ENCODE results near the gene CALY. TPM values are rescaled to one million over a fixed set of nuclear protein-coding genes. Genes with fewer than 3 reads are reported as not detected.

The CALY gene
- polyA plus RNA-seq = 1 to 10 TPM in 2 of 4 donors, not detected in 2; 1.1 to 3.0 TPM
- long read RNA-seq, donor 1, transcript CALY-201 (6 exons, 2,271 nt) = major isoform, 6 of 11 reads
- long read RNA-seq, donor 1, partial matches to known transcripts = 0 of 11 reads
- long read RNA-seq, donor 1, other reads (novel, unspliced or antisense) = 0 of 11 reads
- long read RNA-seq, donor 2, partial matches to known transcripts = 0 of 2 reads
- long read RNA-seq, donor 2, other reads (novel, unspliced or antisense) = 0 of 2 reads
- long read RNA-seq, donor 3, partial matches to known transcripts = 0 of 2 reads
- long read RNA-seq, donor 3, other reads (novel, unspliced or antisense) = 0 of 2 reads
- long read RNA-seq, donor 4 = 0 reads
- long read RNA-seq, donor 5, partial matches to known transcripts = 0 of 1 reads
- long read RNA-seq, donor 5, other reads (novel, unspliced or antisense) = 0 of 1 reads
- long read RNA-seq, donor 6, partial matches to known transcripts = 168 of 469 reads
- long read RNA-seq, donor 6, other reads (novel, unspliced or antisense) = 297 of 469 reads
- long read RNA-seq, donor 7 = 0 reads
- long read RNA-seq, donor 8 = 0 reads
- long read RNA-seq, donor 9, partial matches to known transcripts = 0 of 3 reads
- long read RNA-seq, donor 9, other reads (novel, unspliced or antisense) = 0 of 3 reads
- long read RNA-seq, donor 10, transcript CALY-205 (2 exons, 655 nt) = major isoform, 10 of 21 reads
- long read RNA-seq, donor 10, transcript CALY-201 (6 exons, 2,271 nt) = minor isoform, 9 of 21 reads
- long read RNA-seq, donor 10, partial matches to known transcripts = 0 of 21 reads
- long read RNA-seq, donor 10, other reads (novel, unspliced or antisense) = 0 of 21 reads

DNA sequence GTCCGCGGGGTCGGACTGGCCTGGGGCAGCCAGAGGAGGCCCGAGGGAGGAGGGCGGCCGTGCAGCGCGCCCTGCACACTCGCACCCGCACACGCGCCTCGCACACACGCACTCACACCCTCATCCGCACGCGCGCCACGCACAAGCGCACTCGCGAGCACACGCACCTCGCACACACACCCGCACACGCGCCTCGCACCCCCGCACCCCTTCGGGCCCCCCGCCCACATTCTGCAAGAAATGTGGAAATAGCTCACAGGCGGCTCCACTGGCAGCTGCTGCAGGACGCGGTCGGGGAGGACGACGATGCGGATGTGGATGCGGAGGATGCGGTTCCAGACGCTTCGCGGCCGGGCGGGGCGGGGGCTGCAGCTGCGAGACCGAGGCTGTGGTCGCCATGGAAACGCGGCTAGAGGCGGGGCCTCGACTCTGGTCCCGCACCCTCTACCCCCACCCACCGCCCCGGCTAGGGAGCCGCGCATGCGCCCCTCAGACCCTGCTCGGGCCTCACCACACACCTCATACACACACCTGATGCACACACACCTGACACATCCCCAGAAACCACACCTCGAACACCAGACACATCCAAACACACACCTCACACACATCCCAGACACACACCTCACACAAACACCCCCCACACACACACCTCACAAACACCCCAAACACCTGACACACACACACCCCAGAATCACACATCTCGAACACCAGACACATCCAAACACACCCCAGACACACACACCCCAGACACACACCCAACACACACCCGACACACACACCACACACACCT, at the start of gene CALY:
CALY (minus strand) TSS at position 320 of the 793 bp plus-strand sequence. CDS start 7,907 bp downstream, outside the sequence.
- no peaks in the 10 kb centered on the region for H3K36me3 ChIP-seq (ENCODE audit: control insufficient read depth in 3 of 3, insufficient read depth in 2 of 3, low read depth in 1 of 3, low read length in 3 of 3)
- peak within 1 kb of the TSS; percentile 5 to 60 (median 22) for H3K4me3 ChIP-seq (ENCODE audit: low read depth in 1 of 3, low read length in 3 of 3)
- no peaks in the 10 kb centered on the region for H3K9me3 ChIP-seq (ENCODE audit: control insufficient read depth in 2 of 2, insufficient read depth in 1 of 2, low read depth in 1 of 2, low read length in 1 of 2)
- FAIRE-seq = no peak
- peak; percentile 34 to 52 for DNase-seq
- peaks cover 0 to 7% (median 0%) of the 10 kb centered on the region in 3 donors for H3K4me1 ChIP-seq (ENCODE audit: control insufficient read depth in 3 of 3, insufficient read depth in 2 of 3, low read depth in 1 of 3, low read length in 2 of 3)
- peaks cover 9 to 60% (median 30%) of the 10 kb centered on the region in 3 donors for H3K27me3 ChIP-seq (ENCODE audit: control insufficient read depth in 3 of 3, insufficient read depth in 3 of 3, low read length in 3 of 3)
- no peak within 1 kb of the TSS for H3K27ac ChIP-seq (ENCODE audit: low read depth in 1 of 3, low read length in 2 of 3)
- 4 to 12% (median 5%) methylated on average over 51 to 63 of the region's 63 CpGs for WGBS, 3 donors

GRCh38 chr10:133385214-133385613, 48.5 kb upstream of the CALY start:
- 95 to 97% (median 97%) methylated on average over 2 of the region's 2 CpGs for WGBS, 3 donors
- DNase-seq = no peak
- Histone ChIP-seq H3K4me3 (ENCODE audit: low read depth in 1 of 3, low read length in 3 of 3) (no peak overlapping the region), H3K27me3 (ENCODE audit: control insufficient read depth in 3 of 3, insufficient read depth in 3 of 3, low read length in 3 of 3) (no peaks in the 10 kb centered on the region), H3K4me1 (ENCODE audit: control insufficient read depth in 3 of 3, insufficient read depth in 2 of 3, low read depth in 1 of 3, low read length in 2 of 3) (peaks cover 0 to 2% (median 0%) of the 10 kb centered on the region in 3 donors), H3K9me3 (ENCODE audit: control insufficient read depth in 2 of 2, insufficient read depth in 1 of 2, low read depth in 1 of 2, low read length in 1 of 2) (no peaks in the 10 kb centered on the region), H3K27ac (ENCODE audit: low read depth in 1 of 3, low read length in 2 of 3) (no peak overlapping the region), H3K36me3 (ENCODE audit: control insufficient read depth in 3 of 3, insufficient read depth in 2 of 3, low read depth in 1 of 3, low read length in 3 of 3) (peaks cover 0 to 26% (median 7%) of the 10 kb centered on the region in 3 donors)
- no peak for FAIRE-seq

GRCh38 chr10:133384071-133384470, 47.4 kb upstream of the CALY start:
- Histone ChIP-seq H3K27me3 (ENCODE audit: control insufficient read depth in 3 of 3, insufficient read depth in 3 of 3, low read length in 3 of 3) (no peaks in the 10 kb centered on the region), H3K4me1 (ENCODE audit: control insufficient read depth in 3 of 3, insufficient read depth in 2 of 3, low read depth in 1 of 3, low read length in 2 of 3) (peaks cover 0 to 4% (median 0%) of the 10 kb centered on the region in 3 donors), H3K4me3 (ENCODE audit: low read depth in 1 of 3, low read length in 3 of 3) (no peak overlapping the region), H3K9me3 (ENCODE audit: control insufficient read depth in 2 of 2, insufficient read depth in 1 of 2, low read depth in 1 of 2, low read length in 1 of 2) (no peaks in the 10 kb centered on the region), H3K36me3 (ENCODE audit: control insufficient read depth in 3 of 3, insufficient read depth in 2 of 3, low read depth in 1 of 3, low read length in 3 of 3) (peaks cover 0 to 19% (median 7%) of the 10 kb centered on the region in 3 donors), H3K27ac (ENCODE audit: low read depth in 1 of 3, low read length in 2 of 3) (no peak overlapping the region)
- no peak for FAIRE-seq
- WGBS, 3 donors = 91 to 94% (median 93%) methylated on average over 13 of the region's 13 CpGs
- DNase-seq = no peak

- Histone ChIP-seq H3K4me1 (ENCODE audit: control insufficient read depth in 3 of 3, insufficient read depth in 2 of 3, low read depth in 1 of 3, low read length in 2 of 3) (peaks cover 0 to 4% (median 0%) of the 10 kb centered on the region in 3 donors), H3K27me3 (ENCODE audit: control insufficient read depth in 3 of 3, insufficient read depth in 3 of 3, low read length in 3 of 3) (no peaks in the 10 kb centered on the region), H3K4me3 (ENCODE audit: low read depth in 1 of 3, low read length in 3 of 3) (no peak overlapping the region), H3K9me3 (ENCODE audit: control insufficient read depth in 2 of 2, insufficient read depth in 1 of 2, low read depth in 1 of 2, low read length in 1 of 2) (no peaks in the 10 kb centered on the region), H3K36me3 (ENCODE audit: control insufficient read depth in 3 of 3, insufficient read depth in 2 of 3, low read depth in 1 of 3, low read length in 3 of 3) (peaks cover 0 to 19% (median 7%) of the 10 kb centered on the region in 3 donors), H3K27ac (ENCODE audit: low read depth in 1 of 3, low read length in 2 of 3) (no peak overlapping the region)
- 93 to 98% (median 96%) methylated on average over 4 of the region's 4 CpGs for WGBS, 3 donors
- DNase-seq (no peak), FAIRE-seq (no peak)
Observed at GRCh38 chr10:133383551-133383950, 46.9 kb upstream of the CALY start.

GRCh38 chr10:133381036-133381435, 44.3 kb upstream of the CALY start:
- WGBS, 3 donors = 88% methylated on average over 8 of the region's 8 CpGs
- Histone ChIP-seq H3K36me3 (ENCODE audit: control insufficient read depth in 3 of 3, insufficient read depth in 2 of 3, low read depth in 1 of 3, low read length in 3 of 3) (peaks cover 0 to 16% (median 7%) of the 10 kb centered on the region in 3 donors), H3K27ac (ENCODE audit: low read depth in 1 of 3, low read length in 2 of 3) (no peak overlapping the region), H3K4me3 (ENCODE audit: low read depth in 1 of 3, low read length in 3 of 3) (no peak overlapping the region), H3K27me3 (ENCODE audit: control insufficient read depth in 3 of 3, insufficient read depth in 3 of 3, low read length in 3 of 3) (no peaks in the 10 kb centered on the region), H3K4me1 (ENCODE audit: control insufficient read depth in 3 of 3, insufficient read depth in 2 of 3, low read depth in 1 of 3, low read length in 2 of 3) (peaks cover 0 to 13% (median 4%) of the 10 kb centered on the region in 3 donors), H3K9me3 (ENCODE audit: control insufficient read depth in 2 of 2, insufficient read depth in 1 of 2, low read depth in 1 of 2, low read length in 1 of 2) (no peaks in the 10 kb centered on the region)
- FAIRE-seq = no peak
- no peak for DNase-seq

GRCh38 chr10:133379801-133380666, 43.3 kb upstream of the CALY start:
- DNase-seq = no peak
- no peak overlapping the region for H3K27ac ChIP-seq (ENCODE audit: low read depth in 1 of 3, low read length in 2 of 3)

DNA sequence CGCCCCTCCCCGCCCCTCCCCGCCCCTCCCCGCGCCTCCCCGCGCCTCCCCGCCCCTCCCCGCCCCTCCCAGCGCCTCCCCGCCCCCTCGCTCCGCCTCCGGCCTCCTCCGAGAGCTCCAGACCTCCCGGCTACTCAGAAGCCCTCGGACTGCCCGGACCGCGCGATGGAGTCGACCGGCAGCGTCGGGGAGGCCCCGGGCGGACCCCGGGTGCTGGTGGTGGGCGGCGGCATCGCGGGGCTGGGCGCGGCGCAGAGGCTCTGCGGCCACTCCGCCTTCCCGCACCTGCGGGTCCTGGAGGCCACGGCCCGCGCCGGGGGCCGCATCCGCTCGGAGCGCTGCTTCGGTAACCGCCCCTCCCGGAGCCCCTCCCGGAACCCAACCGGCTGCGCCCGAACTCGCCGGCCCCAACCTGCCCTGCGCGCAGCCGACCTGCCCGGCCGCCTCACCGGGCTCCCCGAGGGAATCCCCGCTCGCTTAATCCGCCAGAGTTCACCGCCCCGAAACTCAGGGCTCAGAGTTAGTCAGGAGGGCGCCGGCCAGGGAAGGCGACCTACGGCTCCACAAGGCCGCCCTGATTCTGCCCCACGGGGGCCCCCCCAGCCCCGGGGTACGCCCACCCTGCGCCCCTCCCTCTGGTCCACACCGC, 42.6 kb upstream of the CALY start, which contains the start of gene PAOX:
PAOX (plus strand) TSS at position 111 of the 649 bp plus-strand sequence; CDS start at position 166, 55 bp downstream.
- no peaks in the 10 kb centered on the region for H3K9me3 ChIP-seq (ENCODE audit: control insufficient read depth in 2 of 2, insufficient read depth in 1 of 2, low read depth in 1 of 2, low read length in 1 of 2)
- peak within 1 kb of the TSS; percentile 89 to 100 (median 92) for H3K27ac ChIP-seq (ENCODE audit: low read depth in 1 of 3, low read length in 2 of 3)
- no peak for FAIRE-seq
- no peaks in the 10 kb centered on the region for H3K27me3 ChIP-seq (ENCODE audit: control insufficient read depth in 3 of 3, insufficient read depth in 3 of 3, low read length in 3 of 3)
- peaks cover 0 to 13% (median 4%) of the 10 kb centered on the region in 3 donors for H3K4me1 ChIP-seq (ENCODE audit: control insufficient read depth in 3 of 3, insufficient read depth in 2 of 3, low read depth in 1 of 3, low read length in 2 of 3)
- 1 to 4% (median 2%) methylated on average over 22 to 68 of the region's 78 CpGs for WGBS, 3 donors
- peak within 1 kb of the TSS; percentile 50 to 81 (median 62) for H3K4me3 ChIP-seq (ENCODE audit: low read depth in 1 of 3, low read length in 3 of 3)
- peak; percentile 56 to 80 for DNase-seq
- H3K36me3 ChIP-seq (ENCODE audit: control insufficient read depth in 3 of 3, insufficient read depth in 2 of 3, low read depth in 1 of 3, low read length in 3 of 3) = peaks cover 0 to 15% (median 2%) of the 10 kb centered on the region in 3 donors

More at GRCh38 chr10:133379801-133380666, 43.3 kb upstream of the CALY start:
- Histone ChIP-seq H3K36me3 (ENCODE audit: control insufficient read depth in 3 of 3, insufficient read depth in 2 of 3, low read depth in 1 of 3, low read length in 3 of 3) (peaks cover 0 to 16% (median 7%) of the 10 kb centered on the region in 3 donors), H3K4me3 (ENCODE audit: low read depth in 1 of 3, low read length in 3 of 3) (peak overlapping the region; percentile 50 to 64 (median 50)), H3K4me1 (ENCODE audit: control insufficient read depth in 3 of 3, insufficient read depth in 2 of 3, low read depth in 1 of 3, low read length in 2 of 3) (peaks cover 0 to 13% (median 4%) of the 10 kb centered on the region in 3 donors), H3K9me3 (ENCODE audit: control insufficient read depth in 2 of 2, insufficient read depth in 1 of 2, low read depth in 1 of 2, low read length in 1 of 2) (no peaks in the 10 kb centered on the region), H3K27me3 (ENCODE audit: control insufficient read depth in 3 of 3, insufficient read depth in 3 of 3, low read length in 3 of 3) (no peaks in the 10 kb centered on the region)
- no peak for FAIRE-seq
- WGBS, 3 donors = 89 to 92% (median 92%) methylated on average over 34 to 36 of the region's 36 CpGs

Data from small intestine (tissue), 16 donors.